MV-4-11 (cell line): ENCODE results near the gene BLVRB.
"Not testable (repeated sequence)": the region's sequence is repeated elsewhere in the genome, so short reads cannot be mapped to it uniquely, and the experiment has no call there.

Experiments used
- DNase-seq: peaks from one replicate; lab custom pipeline; 2025; lab: John Stamatoyannopoulos, UW

The BLVRB gene

GRCh38 chr19:40465557-40466218 is at the start of gene BLVRB:
BLVRB (minus strand) TSS chr19:40465745; CDS start chr19:40465688, 57 bp downstream.
- DNase-seq: peak; percentile 100

- DNase-seq: no peak
Observed at GRCh38 chr19:40513741-40514315, 48.3 kb upstream of the BLVRB start.

GRCh38 chr19:40513345-40513678 is 47.8 kb upstream of the BLVRB start:
- no peak for DNase-seq

GRCh38 chr19:40512473-40513344 is 47.2 kb upstream of the BLVRB start:
- DNase-seq: no peak

- DNase-seq: no peak
Observed at GRCh38 chr19:40512110-40512472, 46.5 kb upstream of the BLVRB start.

GRCh38 chr19:40511487-40511886 is 45.9 kb upstream of the BLVRB start:
- peak; percentile 48 for DNase-seq

GRCh38 chr19:40510526-40511115 is 45.1 kb upstream of the BLVRB start:
- DNase-seq: no peak

- DNase-seq: no peak
Observed at GRCh38 chr19:40508739-40509260, 43.3 kb upstream of the BLVRB start.

- DNase-seq: no peak
Observed at GRCh38 chr19:40507892-40508291, 42.3 kb upstream of the BLVRB start.

GRCh38 chr19:40506099-40506498 is 40.6 kb upstream of the BLVRB start:
- no peak for DNase-seq

GRCh38 chr19:40503320-40503695 is 37.8 kb upstream of the BLVRB start:
- no peak for DNase-seq

GRCh38 chr19:40502647-40503319 is 37.2 kb upstream of the BLVRB start:
- DNase-seq: peak; percentile 8

- DNase-seq: no peak
Observed at GRCh38 chr19:40502081-40502480, 36.5 kb upstream of the BLVRB start.

GRCh38 chr19:40501599-40501998 is 36.1 kb upstream of the BLVRB start:
- no peak for DNase-seq

GRCh38 chr19:40500678-40501530 is 35.4 kb upstream of the BLVRB start:
- DNase-seq: not testable (repeated sequence)

- DNase-seq: no peak
Observed at GRCh38 chr19:40499320-40499719, 33.8 kb upstream of the BLVRB start.

GRCh38 chr19:40497214-40497613 is 31.7 kb upstream of the BLVRB start:
- DNase-seq: no peak

- DNase-seq: no peak
Observed at GRCh38 chr19:40494191-40494838, 28.8 kb upstream of the BLVRB start.

- DNase-seq: no peak
Observed at GRCh38 chr19:40493778-40494177, 28.2 kb upstream of the BLVRB start.

GRCh38 chr19:40492274-40492673 is 26.7 kb upstream of the BLVRB start:
- DNase-seq: no peak

- DNase-seq: no peak
Observed at GRCh38 chr19:40489882-40490230, 24.3 kb upstream of the BLVRB start.
